K562 (cell line): ENCODE data around the gene TAP2. TPM values are rescaled to one million over a fixed set of nuclear protein-coding genes. Genes with fewer than 3 reads are reported as not detected.

ENCODE experiments used
- ATAC-seq: fragments of 200-7000 bp; cut with Tn5 transposase; 3 replicates; pipeline ENCODE4 v1.9.1; 2020; ENCODE audit warnings: moderate library complexity
- BruUV-seq: library from RNA; stranded (reverse); fragments of 400-500 nt; replicated peaks from 2 replicates; lab custom pipeline; 2021; lab: Mats Ljungman, UMichigan
- CTCF ChIA-PET: fragments of 300-600 bp; formaldehyde crosslinking; extraction: SDS; loops from one replicate; lab custom pipeline; 2021; ENCODE audit warnings: low intra/inter-chr PET ratio; lab: Yijun Ruan, JAX
- POLR2A ChIA-PET: fragments of 300-600, 350-650 bp; sonication (Branson Sonifier 250); formaldehyde crosslinking; extraction: SDS; loops from one replicate; lab custom pipeline; 2021; ENCODE audit warnings: antibody characterized with exemption, inconsistent platforms; lab: Yijun Ruan, JAX
- DNase-seq, 4 experiments: peaks; one replicate each; pipeline versions ENCODE4 v3.0.0 to v3.0.0-alpha.2; 2011 to 2018; ENCODE audit warnings: low spot score in 3 of 4, mixed read lengths in 3 of 4; ENCODE audit errors: extremely low read depth in 1 of 4
- FAIRE-seq: peaks from 2 replicates; lab custom pipeline; 2011; peaks lifted over from hg19 to GRCh38; lab: Jason Lieb, UNC
- H2AFZ ChIP-seq: 2 replicates; pipeline ENCODE4 v1.6.0; 2011; ENCODE audit warnings: low read depth, low read length, control low read depth, inconsistent platforms
- H3K27ac ChIP-seq: fragments of 200-600 bp; 3 replicates; pipeline ENCODE4 v1.8.0; 2011; ENCODE audit warnings: low read depth, mild to moderate bottlenecking, control low read depth, inconsistent platforms, low read length, moderate library complexity, mixed read lengths; ENCODE audit errors: extremely low read depth
- H3K27me3 ChIP-seq, 2 experiments: fragments of 300-600 bp in 1 of 2; 2 replicates in 1 of 2; 3 replicates in 1 of 2; pipeline versions ENCODE4 v1.6.0 to v1.8.0; 2011; ENCODE audit warnings: inconsistent platforms in 2 of 2, low read length in 2 of 2, mild to moderate bottlenecking in 1 of 2, mixed read lengths in 1 of 2, moderate library complexity in 1 of 2; ENCODE audit not compliant: control insufficient read depth in 2 of 2, insufficient read depth in 2 of 2
- H3K36me3 ChIP-seq: fragments of 300-600 bp; 3 replicates; pipeline ENCODE4 v1.8.0; 2011; ENCODE audit warnings: mild to moderate bottlenecking, low read length, inconsistent platforms; ENCODE audit not compliant: control insufficient read depth, insufficient read depth
- H3K4me1 ChIP-seq, 2 experiments: fragments of 200-600 bp in 1 of 2; replicated peaks in 1 of 2; 2 replicates in 1 of 2; 3 replicates in 1 of 2; pipeline versions ENCODE4 v1.5.1 to v1.8.0; 2011; ENCODE audit warnings: inconsistent platforms in 2 of 2, low read length in 2 of 2, mild to moderate bottlenecking in 1 of 2, mixed read lengths in 1 of 2, moderate library complexity in 1 of 2; ENCODE audit not compliant: control insufficient read depth in 2 of 2, insufficient read depth in 2 of 2
- H3K4me2 ChIP-seq: 2 replicates; pipeline ENCODE4 v1.6.1; 2011; ENCODE audit warnings: low read length, control low read depth, inconsistent platforms, mixed read lengths; ENCODE audit not compliant: insufficient read depth
- H3K4me3 ChIP-seq: fragments of 200-600 bp; sonication (generic), shearing (Covaris generic); 2 replicates; pipeline ENCODE4 v1.5.1; 2016; ENCODE audit warnings: control low read depth, inconsistent platforms
- H3K79me2 ChIP-seq: fragments of 200-600 bp; 3 replicates; pipeline ENCODE4 v1.8.0; 2011; ENCODE audit warnings: low read length, inconsistent platforms; ENCODE audit not compliant: control insufficient read depth, insufficient read depth
- H3K9ac ChIP-seq, 2 experiments: 2 replicates each; pipeline versions ENCODE4 v1.6.0 to v1.6.1; 2011; ENCODE audit warnings: low read depth in 2 of 2, low read length in 2 of 2, control low read depth in 1 of 2, inconsistent platforms in 1 of 2, mild to moderate bottlenecking in 1 of 2, mixed read lengths in 1 of 2; ENCODE audit not compliant: insufficient read depth in 1 of 2
- H3K9me1 ChIP-seq: one replicate; pipeline ENCODE4 v1.6.0; 2011; ENCODE audit warnings: inconsistent platforms, mild to moderate bottlenecking, low read length, moderate library complexity; ENCODE audit not compliant: control insufficient read depth, insufficient read depth
- H3K9me3 ChIP-seq: replicated peaks from 2 replicates; pipeline ENCODE4 v1.5.1; 2011; ENCODE audit warnings: low read depth, low read length, inconsistent platforms; ENCODE audit not compliant: control insufficient read depth, insufficient read depth
- H4K20me1 ChIP-seq: replicated peaks from 2 replicates; pipeline ENCODE4 v1.6.1; 2011; ENCODE audit warnings: low read length, inconsistent platforms, mixed read lengths; ENCODE audit not compliant: control insufficient read depth, insufficient read depth
- ATF1 ChIP-seq, 2 experiments: fragments of 450-650 bp in 1 of 2; IDR thresholded peaks; 2 replicates each; pipeline ENCODE4 v1.6.1; 2016; ENCODE audit warnings: missing compliant biosample characterization in 1 of 2, missing genetic modification characterization in 1 of 2
- CC2D1A ChIP-seq: fragments of 450-650 bp; IDR thresholded peaks from 2 replicates; pipeline ENCODE4 v1.6.1; 2017; ENCODE audit warnings: mild to moderate bottlenecking
- IRF2 ChIP-seq: sonication (generic); formaldehyde crosslinking; IDR thresholded peaks from 2 replicates; pipeline ENCODE4 v1.8.1; 2022; ENCODE audit warnings: mild to moderate bottlenecking, missing genetic modification reagents
- NFE2L1 ChIP-seq: fragments of 450-650 bp; IDR thresholded peaks from 2 replicates; pipeline ENCODE4 v1.6.1; 2016; ENCODE audit warnings: missing genetic modification characterization, low read depth, mild to moderate bottlenecking, missing compliant biosample characterization, moderate library complexity, borderline replicate concordance
- SNRNP70 ChIP-seq: fragments of 200-400 bp; formaldehyde crosslinking; optimal IDR thresholded peaks from 2 replicates; pipeline ENCODE3; 2017; ENCODE audit warnings: low read depth, low read length
- ZNF239 ChIP-seq: fragments of 250-450 bp; sonication (Bioruptor Pico); IDR thresholded peaks from 2 replicates; pipeline ENCODE4 v1.4.0; 2020; ENCODE audit warnings: mild to moderate bottlenecking
- WGBS: fragments of 100-300 bp; shearing (Covaris generic); methylation state at CpG from one replicate; pipeline ENCODE4 v1.1.6; 2016; ENCODE audit warnings: low coverage, mixed read lengths; ENCODE audit not compliant: insufficient coverage; ENCODE audit errors: missing lambda C conversion rate; 5-methylcytosine and 5-hydroxymethylcytosine counted together
- in situ Hi-C: fragments of 300-500 bp; cut with MboI; formaldehyde crosslinking; loops from 4 replicates; pipeline ENCODE4 v1.15.0; 2018; ENCODE audit warnings: inconsistent platforms, mixed read lengths
- intact Hi-C: fragments of 100-400 bp; cut with micrococcal nuclease; formaldehyde crosslinking; loops from 2 replicates; pipeline ENCODE4 v1.14.2; 2022
- polyA plus RNA-seq, 8 experiments: library from polyadenylated mRNA; depleted of rRNA in 4 of 8; stranded (reverse) in 5 of 8; unstranded in 3 of 8; fragments of >200 nt; fragmentation: Nextera tagmentation in 2 of 8; fragmentation: Illumina TruSeq in 1 of 8; extraction: Ambion mirVana in 2 of 8; extraction: Trizol in 1 of 8; gene quantifications; 2 replicates each; pipeline versions ENCODE4 v1.2.1 to v1.2.3, GENCODE V29; 2011 to 2014; ENCODE audit warnings: inconsistent platforms in 1 of 8, missing spikeins in 1 of 8
- total RNA-seq, 7 experiments: library from RNA; depleted of rRNA in 6 of 7; stranded (reverse); fragments of >200 nt in 6 of 7; fragmentation: Illumina TruSeq in 2 of 7; extraction: Trizol in 2 of 7; gene quantifications; 2 replicates each; pipeline versions ENCODE4 v1.2.1 to v1.2.3, GENCODE V29; 2011 to 2021; ENCODE audit warnings: low replicate concordance in 1 of 7
- TF ChIP-seq, protein P1 (sequence below): fragments of 250-450 bp; sonication (Bioruptor Pico); IDR thresholded peaks from 2 replicates; pipeline ENCODE4 v1.4.0; 2020; ENCODE audit warnings: mild to moderate bottlenecking, moderate library complexity, borderline replicate concordance
- TF ChIP-seq, protein P2 (sequence below): IDR thresholded peaks from 2 replicates; pipeline ENCODE4 v1.6.1; 2011; ENCODE audit not compliant: insufficient read length; ENCODE audit errors: extremely low read depth
- TF ChIP-seq, protein P3 (sequence below): sonication (generic); formaldehyde crosslinking; IDR thresholded peaks from 2 replicates; pipeline ENCODE4 v1.8.0; 2022; ENCODE audit warnings: missing genetic modification reagents, mild to moderate bottlenecking, moderate library complexity, borderline replicate concordance

TAP2 gene
- total and polyA plus RNA-seq, 9 of the 15 experiments (the other 6 are each of a cell fraction or from before 2014, with no cell fraction given): 2.0 to 53.5 (median 19.6) TPM

DNA sequence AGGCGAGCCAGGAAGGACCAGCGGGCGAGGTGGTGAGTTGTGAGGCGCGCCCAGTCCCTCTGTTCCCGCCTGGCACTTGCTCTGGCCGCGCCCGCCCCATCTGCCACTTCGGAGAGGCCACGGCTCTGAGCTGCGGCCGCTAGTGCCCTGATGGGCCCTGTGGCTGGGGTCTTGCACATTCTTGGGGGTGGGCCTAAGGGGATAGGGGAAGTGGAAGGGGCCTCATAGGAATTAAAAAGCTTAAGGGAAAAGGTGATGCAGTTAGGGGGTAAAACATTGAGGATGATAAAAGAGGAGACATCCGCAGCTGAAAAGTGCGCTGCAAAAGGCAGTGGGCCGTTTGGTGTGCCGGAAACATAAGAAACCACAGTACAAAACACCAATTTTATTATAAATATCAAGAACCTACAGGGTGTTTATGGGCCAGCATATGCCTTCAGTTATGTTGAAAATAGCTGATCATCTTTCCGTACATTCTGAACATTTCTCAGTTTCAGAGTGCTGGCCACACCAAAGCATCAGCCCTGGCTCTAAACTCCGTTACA, 6.4 kb upstream of the TAP2 start:
- in situ Hi-C loops: no loop called here

More for the DNA sequence above, 6.4 kb upstream of the TAP2 start:
- ChIA-PET POLR2A (interaction anchor here (0.6 to 2.9 kb wide), 4 partner anchors 13 to 127 kb away, joined by 3 to 13 read pairs (median 4); partner anchors contain the start of gene BRD2), CTCF (interaction anchor here (1.0 kb wide), 1 partner anchor 9 kb away, joined by 4 read pairs; the partner anchor contains the start of genes PSMB9 and TAP1)
- no TSS peak for BruUV-seq
- no peak overlapping the region for H3K27ac ChIP-seq
- no peaks in the 10 kb centered on the region for H3K9me1 ChIP-seq
- no peaks in the 10 kb centered on the region for H3K36me3 ChIP-seq
- ATAC-seq: no peak
- WGBS: 34% methylated on average over 16 of the region's 19 CpGs
- FAIRE-seq: no peak
- H3K27me3 ChIP-seq: peaks cover 4 to 36% of the 10 kb centered on the region in 2 experiments; a peak in 2 of 5 replicates
- peaks cover 0 to 16% of the 10 kb centered on the region in 2 experiments; a peak in 3 of 5 replicates for H3K4me1 ChIP-seq
- no peaks in the 10 kb centered on the region for H3K79me2 ChIP-seq
- peak overlapping the region; percentile 73 for H3K4me2 ChIP-seq
- TF ChIP-seq SNRNP70 (no peak), CC2D1A (no peak), NFE2L1 (no peak), IRF2 (CRISPR knock-in tag) (no peak), ZNF239 (CRISPR knock-in tag) (no peak), ATF1 (CRISPR knock-in tag; IDR thresholded peaks at IDR 0.05) (no peak), ATF1 (tag; IDR thresholded peaks at IDR 0.05) (peak; percentile 61)
- TF ChIP-seq, protein P1, sequence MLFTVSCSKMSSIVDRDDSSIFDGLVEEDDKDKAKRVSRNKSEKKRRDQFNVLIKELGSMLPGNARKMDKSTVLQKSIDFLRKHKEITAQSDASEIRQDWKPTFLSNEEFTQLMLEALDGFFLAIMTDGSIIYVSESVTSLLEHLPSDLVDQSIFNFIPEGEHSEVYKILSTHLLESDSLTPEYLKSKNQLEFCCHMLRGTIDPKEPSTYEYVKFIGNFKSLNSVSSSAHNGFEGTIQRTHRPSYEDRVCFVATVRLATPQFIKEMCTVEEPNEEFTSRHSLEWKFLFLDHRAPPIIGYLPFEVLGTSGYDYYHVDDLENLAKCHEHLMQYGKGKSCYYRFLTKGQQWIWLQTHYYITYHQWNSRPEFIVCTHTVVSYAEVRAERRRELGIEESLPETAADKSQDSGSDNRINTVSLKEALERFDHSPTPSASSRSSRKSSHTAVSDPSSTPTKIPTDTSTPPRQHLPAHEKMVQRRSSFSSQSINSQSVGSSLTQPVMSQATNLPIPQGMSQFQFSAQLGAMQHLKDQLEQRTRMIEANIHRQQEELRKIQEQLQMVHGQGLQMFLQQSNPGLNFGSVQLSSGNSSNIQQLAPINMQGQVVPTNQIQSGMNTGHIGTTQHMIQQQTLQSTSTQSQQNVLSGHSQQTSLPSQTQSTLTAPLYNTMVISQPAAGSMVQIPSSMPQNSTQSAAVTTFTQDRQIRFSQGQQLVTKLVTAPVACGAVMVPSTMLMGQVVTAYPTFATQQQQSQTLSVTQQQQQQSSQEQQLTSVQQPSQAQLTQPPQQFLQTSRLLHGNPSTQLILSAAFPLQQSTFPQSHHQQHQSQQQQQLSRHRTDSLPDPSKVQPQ (CRISPR knock-in tag): no peak
- TF ChIP-seq, protein P2, sequence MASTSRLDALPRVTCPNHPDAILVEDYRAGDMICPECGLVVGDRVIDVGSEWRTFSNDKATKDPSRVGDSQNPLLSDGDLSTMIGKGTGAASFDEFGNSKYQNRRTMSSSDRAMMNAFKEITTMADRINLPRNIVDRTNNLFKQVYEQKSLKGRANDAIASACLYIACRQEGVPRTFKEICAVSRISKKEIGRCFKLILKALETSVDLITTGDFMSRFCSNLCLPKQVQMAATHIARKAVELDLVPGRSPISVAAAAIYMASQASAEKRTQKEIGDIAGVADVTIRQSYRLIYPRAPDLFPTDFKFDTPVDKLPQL: no peak
- TF ChIP-seq, protein P3, sequence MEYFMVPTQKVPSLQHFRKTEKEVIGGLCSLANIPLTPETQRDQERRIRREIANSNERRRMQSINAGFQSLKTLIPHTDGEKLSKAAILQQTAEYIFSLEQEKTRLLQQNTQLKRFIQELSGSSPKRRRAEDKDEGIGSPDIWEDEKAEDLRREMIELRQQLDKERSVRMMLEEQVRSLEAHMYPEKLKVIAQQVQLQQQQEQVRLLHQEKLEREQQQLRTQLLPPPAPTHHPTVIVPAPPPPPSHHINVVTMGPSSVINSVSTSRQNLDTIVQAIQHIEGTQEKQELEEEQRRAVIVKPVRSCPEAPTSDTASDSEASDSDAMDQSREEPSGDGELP: peak; percentile 17; the same call in 1 of the 2 replicates
- no peaks in the 10 kb centered on the region for H3K9me3 ChIP-seq
- DNase-seq: no peak
- H3K4me3 ChIP-seq: no peak overlapping the region
- H4K20me1 ChIP-seq: no peaks in the 10 kb centered on the region; the same call in 1 of the 2 replicates
- H2AFZ ChIP-seq: peak overlapping the region; percentile 82; the same call in 1 of the 2 replicates
- intact Hi-C loops: no loop called here
- peak overlapping the region in 1 of 2 experiments; percentile 64; a peak in 1 of 4 replicates for H3K9ac ChIP-seq
